ENCODE results near the gene KRTAP4-5.
"Not testable (repeated sequence)": the region's sequence is repeated elsewhere in the genome, so short reads cannot be mapped to it uniquely, and the experiment has no call there.

The KRTAP4-5 gene

DNA sequence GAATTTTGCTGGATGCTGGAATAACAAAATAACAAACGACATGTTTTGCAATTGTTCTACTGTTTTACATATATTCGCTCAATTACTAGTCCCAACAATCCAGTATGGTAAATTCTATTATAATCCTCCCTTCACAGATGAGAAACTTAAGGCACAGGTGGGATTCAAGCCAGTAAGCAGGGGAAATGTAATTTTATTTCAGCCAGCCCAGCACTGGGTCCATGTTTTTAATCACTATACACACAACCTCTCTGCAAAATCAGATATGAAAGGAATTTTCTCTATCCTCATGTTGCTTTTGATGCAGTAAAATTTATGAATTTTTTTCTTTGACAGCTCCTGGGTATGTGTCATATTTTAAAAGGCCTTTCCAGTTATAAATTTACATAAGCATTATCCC is 4.4 kb downstream of the KRTAP4-5 start:
- DNase-seq, result no peak

DNA sequence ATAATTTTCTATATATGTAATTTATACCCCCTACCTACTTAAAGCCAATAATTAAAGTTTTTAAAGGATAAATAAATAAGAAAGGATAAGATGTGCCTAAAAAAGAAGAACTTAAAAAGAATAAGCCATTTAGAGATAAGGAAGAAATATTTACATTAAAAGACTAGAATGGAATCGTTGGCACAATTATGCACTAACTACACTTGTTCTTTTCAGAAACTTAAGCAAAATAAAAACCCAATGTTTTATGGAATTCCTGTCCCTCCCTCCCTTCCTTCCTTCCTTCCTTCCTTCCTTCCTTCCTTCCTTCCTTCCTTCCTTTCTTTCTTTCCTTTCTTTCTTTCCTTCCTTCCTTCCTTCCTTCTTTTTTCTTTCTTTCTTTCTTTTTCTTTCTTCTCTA is 4.8 kb downstream of the KRTAP4-5 start:
- DNase-seq, result no peak

DNA sequence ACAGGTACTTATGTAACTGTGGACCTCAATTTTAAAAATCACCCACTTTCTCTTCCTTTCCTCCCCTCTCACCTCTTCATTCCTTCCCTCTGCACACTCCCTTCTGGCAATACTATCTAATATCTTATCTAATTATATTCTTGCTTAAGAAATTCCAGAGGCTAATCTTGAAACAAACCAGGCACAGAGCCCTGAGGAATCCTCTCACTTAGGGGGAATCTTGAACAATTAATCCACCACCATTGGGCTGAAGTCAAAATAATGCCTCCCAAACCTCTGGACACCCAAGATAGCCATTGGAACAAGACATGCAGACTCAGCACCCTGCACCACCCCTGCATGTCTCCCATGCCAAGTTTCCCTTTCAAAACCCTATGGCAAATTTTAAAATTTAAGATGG is 8.3 kb downstream of the KRTAP4-5 start:
- no peak for DNase-seq

DNA sequence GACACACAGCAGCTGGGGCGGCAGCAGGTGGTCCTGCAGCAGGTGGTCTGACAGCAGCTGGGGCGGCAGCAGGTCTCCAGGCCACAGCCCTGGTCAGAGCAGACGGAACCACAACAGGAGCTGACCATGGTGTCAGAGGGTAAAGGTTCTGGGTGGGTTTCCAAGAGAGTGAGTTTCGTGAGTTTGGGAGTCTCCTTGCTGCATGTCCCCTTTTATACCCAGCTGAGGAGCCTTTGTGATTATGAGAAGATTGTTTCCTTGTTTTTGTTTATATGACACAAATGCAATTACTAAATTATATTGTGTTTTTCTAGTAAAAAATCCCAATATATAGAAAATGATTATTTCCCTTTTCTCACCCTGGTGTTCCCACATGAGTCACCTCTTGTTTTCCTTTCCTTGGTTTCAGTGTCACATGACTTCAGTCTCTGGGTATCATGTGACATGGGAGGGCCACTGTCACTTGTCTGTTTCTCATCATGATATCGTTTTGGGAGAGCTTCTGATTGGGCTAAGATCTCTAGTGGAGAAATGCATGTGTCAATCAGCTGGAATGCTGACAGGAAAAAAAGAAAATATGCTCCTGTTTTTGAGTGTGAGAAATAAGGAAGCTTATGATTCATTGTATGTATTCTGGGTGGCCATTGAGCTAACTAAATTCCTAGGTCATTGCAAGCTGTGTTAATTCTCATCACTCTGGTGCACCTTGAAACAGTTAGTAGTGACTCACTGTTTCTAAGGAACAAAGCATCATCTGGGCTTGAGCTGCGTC is 9.1 kb downstream of the KRTAP4-5 start, which contains the start of gene KRTAP4-6:
Gene KRTAP4-6, minus strand, starts transcription at position 185 of the 772 bp plus-strand sequence. Its CDS starts 57 bp downstream, at position 128.
- no peak for DNase-seq

DNA sequence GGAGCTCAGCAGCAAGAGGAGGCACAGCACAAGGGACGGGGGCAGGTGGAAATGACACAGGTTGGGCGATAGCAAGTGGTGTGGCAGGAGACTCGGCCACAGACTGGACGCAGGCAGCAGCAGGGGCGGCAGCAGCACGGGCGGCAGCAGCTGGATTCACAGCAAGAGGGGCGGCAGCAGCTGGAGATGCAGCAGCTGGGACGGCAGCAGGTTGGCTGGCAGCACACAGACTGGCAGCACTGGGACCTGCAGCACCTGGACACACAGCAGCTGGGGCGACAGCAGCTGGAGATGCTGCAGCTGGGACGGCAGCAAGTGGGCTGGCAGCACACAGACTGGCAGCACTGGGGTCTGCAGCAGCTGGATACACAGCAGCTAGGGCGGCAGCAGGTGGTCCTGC is 9.8 kb downstream of the KRTAP4-5 start:
- DNase-seq, result not testable (repeated sequence)

DNA sequence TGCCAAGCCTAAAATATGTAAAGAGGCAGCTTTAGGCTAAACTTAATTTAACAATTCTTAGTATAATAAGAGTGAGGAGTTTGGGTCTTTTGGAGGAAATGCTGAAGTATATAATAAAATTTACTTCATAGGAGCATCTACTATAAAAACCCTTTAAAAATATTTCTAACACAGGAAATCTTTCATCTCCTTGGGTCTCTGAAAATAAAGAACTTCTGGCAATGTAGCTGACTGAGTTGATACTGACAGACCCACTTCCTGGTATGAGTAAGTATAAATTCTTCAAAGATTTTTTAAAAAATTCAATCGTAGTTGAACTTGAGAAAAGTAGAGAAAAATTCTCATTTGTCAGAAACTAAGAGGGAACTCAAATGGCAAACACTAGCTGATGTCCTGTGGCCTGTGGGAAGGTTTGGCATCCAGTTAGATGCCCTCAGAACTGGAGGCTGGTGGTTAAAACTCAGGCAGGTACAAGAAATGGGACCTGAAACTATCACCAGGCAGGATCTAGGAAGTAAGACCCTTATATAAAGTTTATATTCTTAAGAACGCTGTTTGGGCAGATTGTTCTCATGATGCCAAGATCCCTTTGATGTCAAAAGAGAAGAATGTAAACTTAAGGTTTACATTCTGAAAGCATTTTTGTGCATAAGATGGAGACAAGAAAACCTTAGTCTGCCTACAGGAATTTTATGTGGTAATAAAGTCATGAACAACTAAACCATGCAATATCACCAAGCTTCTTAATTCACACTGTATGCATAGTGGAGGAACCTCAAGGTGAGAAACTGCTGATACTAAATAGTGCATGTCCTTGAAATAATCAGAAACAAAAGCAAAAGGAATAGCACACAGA is 15.5 kb downstream of the KRTAP4-5 start:
- DNase-seq, result no peak

DNA sequence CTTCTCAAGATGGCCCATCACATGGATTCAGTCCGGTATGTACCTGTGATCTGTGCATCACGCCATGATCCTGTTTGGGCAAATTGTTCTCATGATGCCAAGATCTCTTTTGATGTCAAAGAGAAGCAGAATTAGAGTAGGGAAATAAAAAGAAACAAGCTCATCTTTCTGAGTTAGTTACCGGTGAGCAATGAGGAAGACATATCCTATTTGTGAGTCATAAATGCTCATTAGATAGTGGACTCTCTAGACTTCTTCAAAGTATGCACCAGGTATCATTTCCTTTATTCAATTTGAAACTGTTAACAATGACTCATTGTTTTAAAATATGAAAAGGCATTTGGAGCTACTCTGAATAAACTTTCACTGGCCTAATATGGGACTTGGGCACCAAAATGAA is 17.6 kb downstream of the KRTAP4-5 start:
- DNase-seq, result no peak

DNA sequence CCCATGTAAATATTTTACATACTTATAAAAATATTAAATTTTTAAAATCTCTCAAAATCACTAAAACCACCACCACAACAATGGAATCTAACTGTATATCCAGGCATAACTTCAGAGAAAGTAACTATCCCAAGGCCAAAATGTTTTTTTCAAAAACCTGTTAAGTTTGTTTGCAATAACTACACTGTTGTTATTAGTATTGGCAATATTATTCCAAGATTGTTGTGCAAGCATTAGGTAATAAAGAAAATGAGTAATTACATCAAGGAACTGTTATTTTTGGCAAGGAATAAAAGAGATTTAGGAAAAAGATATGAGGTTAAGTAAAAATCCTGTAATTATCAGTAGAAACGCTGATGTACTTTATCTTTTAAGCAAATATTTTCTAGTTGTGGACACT is 22.3 kb downstream of the KRTAP4-5 start:
- DNase-seq, result no peak

DNA sequence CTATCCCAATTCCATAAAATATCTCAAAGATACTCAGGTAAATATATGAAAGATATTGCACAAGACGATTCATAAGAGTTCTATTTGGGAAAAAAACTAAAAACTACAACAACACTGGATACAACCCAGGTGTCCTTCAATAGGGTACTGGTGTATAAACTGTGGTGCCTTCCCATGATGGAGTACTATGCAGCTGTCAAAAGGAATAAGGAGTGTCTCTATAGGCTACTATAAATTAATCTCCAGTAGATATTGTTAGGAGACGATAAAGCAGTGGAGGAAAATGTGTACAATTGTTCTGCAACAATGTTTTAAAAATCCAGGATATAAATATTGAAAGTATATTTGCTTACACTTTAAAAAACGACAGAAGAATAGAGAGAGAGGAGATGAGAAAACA is 23.2 kb downstream of the KRTAP4-5 start:
- no peak for DNase-seq

DNA sequence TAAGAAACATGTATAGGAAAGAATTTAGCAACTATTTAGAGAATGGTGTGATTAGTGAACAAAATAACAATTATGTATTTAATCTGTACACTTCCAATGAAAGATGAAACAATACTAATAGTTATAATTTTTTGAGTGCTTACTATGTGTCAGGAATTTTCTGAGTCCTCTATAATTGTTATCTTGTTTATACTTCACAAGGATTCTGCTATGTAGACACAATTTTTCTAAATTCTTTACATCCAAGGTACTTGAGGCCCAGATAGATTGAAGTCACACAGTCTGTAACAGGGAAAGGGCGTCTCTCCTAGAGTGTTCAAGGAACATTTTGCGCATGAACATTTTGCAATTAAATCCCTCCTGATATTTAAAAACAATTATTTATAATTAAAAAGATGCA is 24.6 kb downstream of the KRTAP4-5 start:
- no peak for DNase-seq

DNA sequence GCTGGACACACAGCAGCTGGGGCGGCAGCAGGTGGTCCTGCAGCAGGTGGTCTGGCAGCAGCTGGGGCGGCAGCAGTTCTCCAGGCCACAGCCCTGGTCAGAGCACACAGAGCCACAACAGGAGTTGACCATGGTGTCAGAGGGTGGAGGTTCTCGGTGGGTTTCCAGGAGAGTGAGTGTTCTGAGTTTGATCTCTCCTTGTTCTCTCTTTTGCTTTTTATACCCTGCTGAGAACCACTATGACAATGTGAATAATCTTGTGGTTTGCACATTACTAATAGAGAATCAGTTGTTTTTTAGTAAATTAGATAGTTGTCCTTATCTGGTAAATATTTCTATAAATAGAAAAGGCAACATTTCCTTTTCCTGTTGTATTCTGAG is 25.6 kb downstream of the KRTAP4-5 start, which contains the start of gene KRTAP4-12:
Gene KRTAP4-12, minus strand, starts transcription at position 192 of the 381 bp plus-strand sequence. Its CDS starts 60 bp downstream, at position 132.
- not testable (repeated sequence) for DNase-seq

DNA sequence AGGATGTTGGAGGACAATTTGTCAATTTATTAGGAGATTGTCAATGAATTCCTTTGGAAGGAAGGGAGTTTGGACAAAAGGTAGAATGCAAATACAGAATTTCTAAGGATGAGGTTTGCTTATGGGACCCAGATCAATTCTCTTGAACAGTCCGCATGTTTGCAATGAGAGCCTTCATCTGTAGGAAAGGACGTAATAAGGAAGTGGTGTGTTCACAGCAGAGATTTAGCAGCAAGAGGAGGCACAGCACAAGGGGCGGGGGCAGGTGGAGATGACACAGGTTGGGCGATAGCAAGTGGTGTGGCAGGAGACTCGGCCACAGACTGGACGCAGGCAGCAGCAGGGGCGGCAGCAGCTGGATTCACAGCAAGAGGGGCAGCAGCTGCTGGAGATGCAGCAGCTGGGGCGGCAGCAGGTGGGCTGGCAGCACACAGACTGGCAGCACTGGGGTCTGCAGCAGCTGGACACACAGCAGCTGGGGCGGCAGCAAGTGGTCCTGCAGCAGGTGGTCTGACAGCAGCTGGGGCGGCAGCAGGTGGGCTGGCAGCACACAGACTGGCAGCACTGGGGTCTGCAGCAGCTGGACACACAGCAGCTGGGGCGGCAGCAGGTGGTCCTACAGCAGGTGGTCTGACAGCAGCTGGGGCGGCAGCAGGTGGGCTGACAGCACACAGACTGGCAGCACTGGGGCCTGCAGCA is 26.2 kb downstream of the KRTAP4-5 start:
- not testable (repeated sequence) for DNase-seq

DNA sequence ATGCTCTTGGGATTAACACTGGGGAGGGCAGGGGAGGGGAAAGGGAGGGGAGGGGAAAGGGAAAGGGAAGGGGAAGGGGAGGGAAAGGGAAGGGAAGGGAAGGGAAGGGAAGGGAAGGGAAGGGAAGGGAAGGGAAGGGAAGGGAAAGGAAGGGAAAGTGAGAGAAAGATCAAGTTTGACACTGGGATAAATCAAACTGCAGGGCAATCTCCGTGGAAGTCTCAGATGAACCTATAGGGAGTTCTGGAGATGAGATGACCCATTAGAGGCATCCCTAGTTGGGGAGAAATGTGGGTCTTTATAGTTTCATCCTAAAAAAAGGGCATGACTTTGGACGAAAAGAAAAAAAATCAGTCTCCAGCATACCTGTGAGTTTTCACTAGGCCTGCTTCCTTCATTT is 27.9 kb downstream of the KRTAP4-5 start:
- DNase-seq, result no peak

DNA sequence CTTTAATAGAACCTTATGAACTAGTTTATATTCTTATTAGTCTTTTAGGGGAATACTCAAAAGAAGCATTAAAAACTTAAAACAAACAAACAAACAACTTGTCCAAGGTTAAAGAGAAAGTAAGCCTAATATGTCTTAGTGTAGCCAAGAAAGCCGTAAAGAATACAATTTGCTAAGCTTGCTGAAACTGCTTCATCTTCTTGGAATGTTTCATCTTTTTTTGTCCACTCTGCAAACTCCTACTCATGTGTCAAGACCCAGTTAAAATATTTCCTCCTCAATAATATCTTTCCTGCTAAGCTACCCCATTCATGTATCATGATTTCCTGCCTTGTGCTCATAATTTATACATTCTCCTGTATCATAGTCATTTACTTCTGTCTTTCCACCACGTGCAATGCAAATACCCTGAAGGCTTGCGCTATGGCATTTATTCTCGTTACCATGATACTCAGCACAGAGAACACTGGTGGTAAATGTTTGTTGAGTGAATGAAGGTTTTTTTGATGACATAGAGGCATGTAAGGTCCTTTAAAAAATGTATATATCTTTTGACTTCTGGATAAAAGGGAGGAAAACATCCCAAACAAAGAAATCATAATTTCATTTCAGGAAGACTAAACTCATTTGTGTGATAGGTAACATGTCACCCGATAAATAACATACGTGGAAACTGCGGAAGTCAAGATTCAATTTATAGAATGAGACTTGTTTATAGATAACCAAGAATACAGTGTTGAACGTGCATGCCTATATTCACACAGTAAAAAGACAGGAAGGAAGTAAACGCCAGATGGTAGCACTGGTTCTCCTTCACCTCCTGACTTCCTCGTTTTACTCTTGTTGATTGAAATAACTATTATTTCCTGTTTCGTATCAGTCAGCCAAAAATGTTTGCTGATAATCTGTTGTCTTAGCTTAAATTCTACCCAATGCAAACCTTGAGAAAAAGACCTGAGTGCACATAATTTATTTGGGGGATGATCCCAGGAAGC is 29.6 kb downstream of the KRTAP4-5 start:
- not testable (repeated sequence) for DNase-seq

DNA sequence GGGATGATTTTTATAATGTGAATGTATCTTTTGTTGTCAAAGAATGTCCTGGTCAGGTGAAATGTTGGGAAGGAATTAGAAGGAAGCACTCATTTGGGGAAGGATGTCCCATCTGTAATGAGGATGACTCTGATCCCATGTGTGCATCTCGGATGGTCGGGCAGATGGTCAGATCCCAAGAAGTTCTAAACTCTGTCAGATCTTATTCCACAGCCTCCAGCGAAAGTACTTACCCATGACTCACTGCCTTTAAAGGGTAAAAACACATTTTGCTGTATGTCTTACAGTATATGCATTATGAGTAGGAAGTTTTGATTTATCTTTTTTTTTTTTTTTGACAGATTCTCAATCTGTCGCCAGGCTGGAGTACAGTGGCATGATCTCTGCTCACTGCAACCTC is 30.9 kb downstream of the KRTAP4-5 start:
- DNase-seq, result no peak

DNA sequence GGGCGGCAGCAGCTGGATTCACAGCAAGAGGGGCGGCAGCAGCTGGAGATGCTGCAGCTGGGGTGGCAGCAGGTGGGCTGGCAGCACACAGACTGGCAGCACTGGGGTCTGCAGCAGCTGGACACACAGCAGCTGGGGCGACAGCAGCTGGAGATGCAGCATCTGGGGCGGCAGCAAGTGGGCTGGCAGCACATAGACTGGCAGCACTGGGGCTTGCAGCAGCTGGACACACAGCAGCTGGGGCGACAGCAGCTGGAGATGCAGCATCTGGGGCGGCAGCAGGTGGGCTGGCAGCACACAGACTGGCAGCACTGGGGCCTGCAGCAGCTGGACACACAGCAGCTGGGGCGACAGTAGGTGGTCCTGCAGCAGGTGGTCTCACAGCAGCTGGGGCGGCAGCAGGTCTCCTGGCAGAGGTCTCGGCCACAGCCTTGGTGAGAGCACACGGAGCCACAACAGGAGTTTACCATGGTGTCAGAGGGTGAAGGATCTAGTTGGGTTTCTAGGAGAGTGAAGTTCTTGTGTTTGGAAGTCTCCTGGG is 31.7 kb downstream of the KRTAP4-5 start, which contains the start of gene KRTAP4-11:
Gene KRTAP4-11, minus strand, starts transcription at position 528 of the 541 bp plus-strand sequence. Its CDS starts 58 bp downstream, at position 470.
- not testable (repeated sequence) for DNase-seq

DNA sequence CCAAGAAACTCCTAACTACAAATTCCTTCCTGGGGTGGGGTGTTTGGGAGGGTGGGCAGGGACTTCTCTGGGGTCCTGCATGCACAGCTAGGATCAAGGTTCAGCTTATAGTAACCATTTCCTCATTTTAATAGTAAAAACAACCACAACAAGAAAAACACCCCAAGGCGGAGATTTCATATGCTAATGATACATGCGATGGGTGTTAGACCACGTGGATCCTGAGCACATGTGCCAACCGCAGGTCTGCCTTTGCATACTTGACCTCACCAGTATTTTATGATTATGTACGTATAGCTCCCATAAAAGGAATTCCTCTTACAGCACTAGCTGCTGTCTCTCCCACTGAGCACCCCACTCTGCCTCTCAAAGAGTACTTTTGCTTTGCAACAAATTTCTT is 33.3 kb downstream of the KRTAP4-5 start:
- DNase-seq, result no peak

DNA sequence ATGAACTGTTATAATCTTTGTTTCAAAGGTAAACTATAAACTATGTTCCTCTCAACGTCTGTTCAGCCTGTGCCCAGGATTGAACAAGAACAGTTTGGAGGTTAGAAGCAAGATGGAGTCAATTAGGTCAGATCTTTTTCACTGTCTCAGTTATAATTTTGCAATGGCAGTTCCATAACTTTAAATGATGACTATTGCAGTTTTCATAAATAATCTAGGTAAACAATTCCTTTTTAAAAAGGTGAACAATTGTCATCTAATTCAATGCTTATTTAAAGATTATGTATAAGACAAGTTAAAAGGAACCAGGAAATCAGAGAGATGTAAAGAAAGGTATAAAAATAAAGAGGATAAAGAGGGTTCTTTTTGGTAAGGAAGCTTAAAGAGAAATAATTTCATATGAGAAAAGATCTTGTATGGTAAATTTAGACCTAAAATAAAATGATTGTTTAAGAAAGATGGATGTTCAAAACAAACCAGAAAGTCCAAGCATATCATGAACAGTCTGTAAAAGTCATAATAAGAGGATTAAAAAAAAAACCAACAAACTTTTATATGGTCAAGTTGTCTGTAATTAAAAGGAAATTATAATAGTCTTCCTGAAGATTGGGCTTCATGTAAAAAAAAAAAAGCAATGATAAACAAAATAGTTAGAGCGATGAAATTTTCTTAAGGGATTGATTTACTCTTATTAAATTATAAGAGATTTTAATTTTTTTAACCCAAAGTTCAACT is 38.3 kb downstream of the KRTAP4-5 start:
- no peak for DNase-seq

DNA sequence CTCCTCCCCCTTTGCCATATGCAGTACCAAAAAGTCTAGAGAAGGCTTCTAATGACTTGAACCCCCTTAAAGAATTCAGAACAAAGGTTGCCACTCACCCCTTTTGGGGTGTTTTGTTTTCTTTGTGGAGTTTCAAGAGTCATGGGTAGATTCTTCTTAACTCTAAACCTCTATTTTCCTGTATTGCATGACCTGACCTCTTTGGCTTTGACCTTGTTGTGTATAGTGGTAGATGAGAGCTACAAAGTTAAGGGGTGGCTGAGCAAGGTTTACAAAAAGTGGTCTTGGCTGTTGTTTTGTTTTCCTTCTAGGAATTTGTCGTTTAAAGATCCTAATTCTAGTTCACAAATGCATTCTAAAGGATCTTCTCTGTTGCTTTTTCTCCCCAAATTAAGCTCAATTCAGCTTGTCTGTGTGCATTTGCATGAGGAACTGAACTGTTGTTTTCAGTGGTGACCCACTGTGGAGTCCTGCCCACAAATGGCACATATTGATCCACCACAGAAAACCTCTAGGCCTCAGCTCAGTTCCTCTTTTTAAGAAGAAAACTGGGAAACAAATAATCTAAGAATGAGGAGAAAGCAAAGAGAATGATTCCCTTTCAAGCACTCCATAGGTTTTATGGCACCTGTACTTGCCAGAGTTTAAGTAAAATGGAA is 40.8 kb downstream of the KRTAP4-5 start:
- DNase-seq, result not testable (repeated sequence)

DNA sequence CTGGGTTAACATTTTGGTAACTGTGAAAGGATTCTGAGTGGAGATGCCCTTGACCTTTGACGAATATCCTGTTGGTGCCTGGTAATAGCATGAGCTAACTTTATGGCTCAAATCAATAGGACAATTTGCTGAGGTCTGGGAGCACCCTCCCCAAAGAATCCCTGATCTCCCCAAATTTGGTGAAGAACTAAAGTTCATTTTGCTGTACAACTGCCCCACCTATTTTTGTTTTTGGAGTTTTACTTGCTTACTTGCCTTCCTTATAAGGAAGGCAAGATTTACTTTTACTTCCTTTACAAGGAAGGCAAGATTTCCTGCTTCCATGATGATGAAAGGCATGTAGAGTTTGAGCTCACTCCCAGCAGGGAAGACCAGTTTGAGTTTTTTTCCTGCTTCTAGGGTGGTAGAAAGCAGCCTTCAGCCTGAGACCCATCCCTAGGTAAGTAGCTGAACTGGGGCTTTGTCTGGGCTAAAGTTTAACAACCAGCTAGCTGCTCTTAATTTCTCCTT is 41.6 kb downstream of the KRTAP4-5 start:
- no peak for DNase-seq

Data from activated CD8-positive, alpha-beta memory T cell treated with anti-CD3 and anti-CD28 coated beads, Interleukin-2, amount 50 U/mL, for 48 hours (primary cell).